VCaP (cell line): ENCODE data around the gene APOL6.

Source experiments
- H3K27ac ChIP-seq: fragments of 450-650 bp; 2 replicates; pipeline ENCODE4 v1.5.1; 2017
- CTCF ChIP-seq: fragments of 450-650 bp; conservative IDR thresholded peaks from 2 replicates; pipeline ENCODE4 v1.5.1; 2017; ENCODE audit warnings: mild to moderate bottlenecking, moderate library complexity

APOL6 gene

DNA sequence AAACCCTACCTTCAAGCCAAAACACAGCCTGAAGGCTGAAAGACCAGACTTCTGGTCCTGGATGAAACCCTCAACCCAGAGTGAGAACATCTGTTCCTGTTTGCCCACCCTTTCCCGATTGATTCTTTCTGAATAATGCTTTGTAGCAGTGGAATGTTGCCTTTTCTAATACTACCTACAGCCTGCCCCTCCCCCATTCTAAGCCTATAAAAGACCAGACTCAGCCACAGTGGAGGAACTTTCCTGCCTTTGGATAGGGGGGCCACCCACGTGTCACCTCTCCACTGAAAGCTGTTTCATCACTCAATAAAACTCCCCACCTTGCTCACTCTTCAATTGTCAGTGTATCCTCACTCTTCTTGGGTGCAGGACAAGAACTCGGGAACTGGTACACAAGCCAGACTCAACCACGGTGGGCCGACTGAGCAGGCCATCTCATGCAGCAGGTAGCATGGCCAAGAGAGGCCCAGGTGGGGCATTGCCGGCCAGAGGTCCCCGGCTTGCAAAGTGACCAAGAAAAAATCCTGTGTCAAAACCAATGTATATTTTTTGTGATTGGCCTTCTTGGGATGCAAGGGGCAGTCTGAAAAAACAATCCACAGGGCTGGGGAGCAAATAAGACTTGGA lies 6.6 kb upstream of the APOL6 start:
- no peak for TF ChIP-seq CTCF

GRCh38 chr22:35642305-35642741 lies 5.9 kb upstream of the APOL6 start:
- no peak overlapping the region for H3K27ac ChIP-seq
- no peak for TF ChIP-seq CTCF

More for the DNA sequence above, 6.6 kb upstream of the APOL6 start:
- no peak overlapping the region for H3K27ac ChIP-seq

- no peak overlapping the region for H3K27ac ChIP-seq
- TF ChIP-seq CTCF, result no peak
Observed at GRCh38 chr22:35643991-35644390, 4.3 kb upstream of the APOL6 start.

DNA sequence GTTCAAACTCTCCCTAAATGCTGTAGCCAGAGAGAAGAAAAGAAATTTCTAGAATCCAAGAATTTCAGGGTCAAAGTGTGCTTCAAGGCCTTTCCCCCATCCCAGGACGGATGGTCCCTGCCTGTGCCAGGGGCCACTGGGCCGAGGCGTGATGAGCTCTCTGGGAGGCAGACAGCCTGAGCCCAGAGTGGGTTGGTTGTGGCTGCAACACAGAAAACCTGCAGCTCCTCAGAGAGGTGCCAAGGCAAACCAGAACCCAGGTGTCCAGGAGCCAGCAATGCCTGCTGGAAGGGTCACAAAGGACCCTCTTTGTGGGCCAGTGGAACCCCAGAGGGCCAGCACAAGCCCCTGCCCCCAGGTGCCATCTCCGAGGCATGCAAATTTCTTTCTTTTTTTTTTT lies 2.6 kb upstream of the APOL6 start:
- no peak for TF ChIP-seq CTCF
- no peak overlapping the region for H3K27ac ChIP-seq

DNA sequence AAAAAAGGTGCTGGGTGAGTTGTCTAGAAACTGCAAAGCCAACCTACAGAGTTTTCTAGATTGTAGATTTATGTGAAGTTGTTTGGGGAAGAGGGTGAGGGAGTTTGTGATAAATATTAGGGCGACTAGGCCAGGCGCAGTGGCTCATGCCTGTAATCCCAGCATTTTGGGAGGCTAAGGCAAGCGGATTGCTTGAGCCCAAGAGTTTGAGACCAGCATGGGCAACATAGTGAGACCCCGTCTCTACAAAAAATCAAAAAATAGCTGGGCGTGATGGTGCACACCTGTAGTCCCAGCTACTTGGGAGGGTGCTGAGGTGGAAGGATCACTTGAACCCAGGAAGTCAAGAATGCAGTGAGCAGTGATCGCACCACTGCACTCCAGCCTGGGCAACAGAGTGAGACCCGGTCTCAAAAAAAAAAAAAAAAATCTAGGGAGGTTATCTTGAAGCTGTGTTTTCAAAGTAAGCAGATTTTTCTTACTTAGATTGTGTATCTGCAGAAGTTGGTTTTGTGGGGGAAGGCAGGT lies 844 bp downstream of the APOL6 start:
- TF ChIP-seq CTCF, result no peak
- H3K27ac ChIP-seq, result peak overlapping the region; percentile 76; the same call in 1 of the 2 replicates

GRCh38 chr22:35649636-35650250 lies 1.5 kb downstream of the APOL6 start:
- TF ChIP-seq CTCF, result no peak
- H3K27ac ChIP-seq, result no peak overlapping the region

GRCh38 chr22:35651085-35651484 lies 2.8 kb downstream of the APOL6 start:
- TF ChIP-seq CTCF, result no peak
- H3K27ac ChIP-seq, result no peak overlapping the region
